Stimulated activated CD4-positive, alpha-beta T cell treated with anti-CD3 and anti-CD28 coated beads, Interleukin-4, amount 100 ng/mL, for 1 hour (primary cell): ENCODE results near the gene HUS1.

Experiments
- DNase-seq: peaks from one replicate; pipeline ENCODE4 v3.0.0-alpha.2; 2020

Gene HUS1

DNA sequence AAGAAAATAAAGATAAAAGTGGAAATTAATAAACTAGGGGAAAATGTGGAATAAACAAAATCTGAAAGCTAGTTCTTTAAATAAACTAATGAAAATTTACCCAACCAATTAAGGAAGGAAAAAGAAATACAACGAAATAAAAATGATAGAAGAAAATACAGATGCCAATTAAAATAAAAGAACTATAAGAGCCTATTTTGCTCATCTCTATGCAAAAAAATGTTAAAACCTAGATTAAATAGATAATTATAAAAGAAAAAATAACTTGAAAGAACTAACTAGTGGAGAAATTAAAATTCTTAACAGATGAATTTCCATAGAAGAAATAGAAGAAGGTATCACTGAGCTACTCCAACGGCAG, 63.8 kb downstream of the HUS1 start:
- no peak for DNase-seq

GRCh38 chr7:47914717-47915615, 64.4 kb downstream of the HUS1 start:
- DNase-seq, result no peak
